ENCODE data around the gene DMRT2. TPM values are rescaled to one million over a fixed set of nuclear protein-coding genes. Genes with fewer than 3 reads are reported as not detected.

The DMRT2 gene
- total and polyA plus RNA-seq, 2 donors (not counting 3 experiments of a cell fraction or from before 2014, with no cell fraction given) = not detected

DNA sequence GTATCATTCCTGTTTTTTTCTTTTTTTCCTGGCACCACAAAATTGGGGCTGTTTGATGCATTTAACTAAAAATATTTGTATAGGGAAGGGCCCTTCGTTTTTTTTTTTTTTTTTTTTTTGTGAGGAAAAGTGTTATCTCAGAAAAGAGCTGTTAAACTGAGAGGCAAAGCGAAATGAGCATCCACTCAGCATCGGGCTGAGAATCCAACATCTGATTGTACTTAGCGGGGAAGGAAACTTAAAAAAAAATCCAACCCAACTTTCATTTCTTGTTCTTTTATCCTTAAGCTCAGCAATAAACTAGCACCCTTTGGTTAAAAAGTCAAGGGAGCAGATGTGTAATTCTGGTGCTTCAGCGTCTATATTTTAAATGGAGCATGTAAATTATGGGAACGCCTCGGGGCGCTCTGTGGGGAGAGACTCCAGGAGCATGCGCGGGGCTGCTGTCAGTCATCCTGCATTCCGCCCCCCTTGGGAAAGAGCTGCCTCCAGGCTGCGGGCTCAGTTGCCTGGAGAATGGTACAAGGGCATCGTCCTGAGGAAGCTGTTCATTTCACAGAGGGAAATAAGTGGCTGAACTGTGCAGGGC, 33.3 kb downstream of the DMRT2 start:
- TF ChIP-seq EZH2 (IDR thresholded peaks at IDR 0.05; ENCODE audit: borderline replicate concordance, low read depth, low read length, severe bottlenecking) = no peak
- TF ChIP-seq GATA2 (IDR thresholded peaks at IDR 0.05; ENCODE audit: insufficient read depth, insufficient read length, low read depth, low read length) = no peak
- TF ChIP-seq JUN (IDR thresholded peaks at IDR 0.05; ENCODE audit: borderline replicate concordance, insufficient read depth, insufficient read length, low read depth) = no peak
- TF ChIP-seq FOS (IDR thresholded peaks at IDR 0.05; ENCODE audit: borderline replicate concordance, insufficient read depth, low read length) = no peak
- TF ChIP-seq, protein P1, sequence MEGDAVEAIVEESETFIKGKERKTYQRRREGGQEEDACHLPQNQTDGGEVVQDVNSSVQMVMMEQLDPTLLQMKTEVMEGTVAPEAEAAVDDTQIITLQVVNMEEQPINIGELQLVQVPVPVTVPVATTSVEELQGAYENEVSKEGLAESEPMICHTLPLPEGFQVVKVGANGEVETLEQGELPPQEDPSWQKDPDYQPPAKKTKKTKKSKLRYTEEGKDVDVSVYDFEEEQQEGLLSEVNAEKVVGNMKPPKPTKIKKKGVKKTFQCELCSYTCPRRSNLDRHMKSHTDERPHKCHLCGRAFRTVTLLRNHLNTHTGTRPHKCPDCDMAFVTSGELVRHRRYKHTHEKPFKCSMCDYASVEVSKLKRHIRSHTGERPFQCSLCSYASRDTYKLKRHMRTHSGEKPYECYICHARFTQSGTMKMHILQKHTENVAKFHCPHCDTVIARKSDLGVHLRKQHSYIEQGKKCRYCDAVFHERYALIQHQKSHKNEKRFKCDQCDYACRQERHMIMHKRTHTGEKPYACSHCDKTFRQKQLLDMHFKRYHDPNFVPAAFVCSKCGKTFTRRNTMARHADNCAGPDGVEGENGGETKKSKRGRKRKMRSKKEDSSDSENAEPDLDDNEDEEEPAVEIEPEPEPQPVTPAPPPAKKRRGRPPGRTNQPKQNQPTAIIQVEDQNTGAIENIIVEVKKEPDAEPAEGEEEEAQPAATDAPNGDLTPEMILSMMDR (IDR thresholded peaks at IDR 0.05; ENCODE audit: extremely low read depth in 1 of 2, insufficient read depth in 1 of 2, low read depth in 1 of 2, low read length in 2 of 2) = no peak
- H3K27ac ChIP-seq (ENCODE audit: insufficient read depth, low read depth, low read length) = no peak overlapping the region
- H3K9ac ChIP-seq (replicated peaks; ENCODE audit: extremely low read depth, insufficient read depth, low read length) = no peak overlapping the region
- H3K4me3 ChIP-seq (replicated peaks in 1 of 3; ENCODE audit: insufficient read depth in 1 of 3, low read depth in 1 of 3, low read length in 3 of 3) = no peak overlapping the region
- FAIRE-seq (no peak), DNase-seq (ENCODE audit: low read depth, low spot score) (no peak)
- no peaks in the 10 kb centered on the region for H3K79me2 ChIP-seq (ENCODE audit: control insufficient read depth, insufficient read depth, low read length)
- ChIA-PET CTCF (no interaction called here), POLR2A (no interaction called here)
- H3K36me3 ChIP-seq (ENCODE audit: control insufficient read depth in 2 of 2, extremely low read depth in 1 of 2, insufficient read depth in 2 of 2, low read length in 2 of 2) = no peaks in the 10 kb centered on the region
- intact Hi-C loops (cut with micrococcal nuclease) (no loop called here), dilution Hi-C loops (cut with MboI; ENCODE audit: extremely low pct_ligation_motif_present, low sequenced_read_pairs) (no loop called here)
- H3K9me1 ChIP-seq (replicated peaks; ENCODE audit: control insufficient read depth, extremely low read depth, insufficient read depth, low read length) = no peaks in the 10 kb centered on the region
- H3K4me2 ChIP-seq (ENCODE audit: insufficient read depth, low read length) = no peak overlapping the region
- no peaks in the 10 kb centered on the region for H3K27me3 ChIP-seq (ENCODE audit: control insufficient read depth in 2 of 2, insufficient read depth in 2 of 2, low read length in 2 of 2)
- no peaks in the 10 kb centered on the region for H4K20me1 ChIP-seq (replicated peaks; ENCODE audit: control insufficient read depth, extremely low read depth, insufficient read depth, low read length)
- no peaks in the 10 kb centered on the region for H3K4me1 ChIP-seq (ENCODE audit: control insufficient read depth, extremely low read depth, insufficient read depth, low read length)
- H2AFZ ChIP-seq (ENCODE audit: low read depth, low read length) = no peak overlapping the region
- H3K9me3 ChIP-seq (replicated peaks; ENCODE audit: control insufficient read depth, insufficient read depth, low read length) = no peaks in the 10 kb centered on the region
- BruUV-seq (replicated peaks) = no TSS peak

DNA sequence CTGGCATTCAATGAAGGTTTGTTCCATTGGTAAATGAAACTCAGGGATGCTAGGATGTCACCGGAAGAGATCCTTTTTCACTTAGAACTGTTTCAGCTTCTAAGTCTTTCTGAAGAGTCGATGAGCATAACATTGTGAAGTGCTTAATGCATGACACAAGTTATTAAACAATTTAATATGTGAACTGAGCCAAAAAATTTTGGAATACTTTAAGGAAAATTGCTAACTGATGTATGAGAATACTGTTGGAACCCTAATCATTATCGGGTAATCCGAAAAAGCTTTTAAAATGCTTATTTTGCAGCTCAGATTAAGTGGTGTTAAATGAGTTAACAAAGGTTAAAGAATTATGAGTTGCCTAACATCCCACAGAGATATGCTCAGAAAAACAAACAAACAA, 34.9 kb downstream of the DMRT2 start:
- TF ChIP-seq, protein P2, sequence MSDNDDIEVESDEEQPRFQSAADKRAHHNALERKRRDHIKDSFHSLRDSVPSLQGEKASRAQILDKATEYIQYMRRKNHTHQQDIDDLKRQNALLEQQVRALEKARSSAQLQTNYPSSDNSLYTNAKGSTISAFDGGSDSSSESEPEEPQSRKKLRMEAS (IDR thresholded peaks at IDR 0.05; ENCODE audit: insufficient read depth, insufficient read length) = no peak
- TF ChIP-seq POLR2AphosphoS5 (IDR thresholded peaks at IDR 0.05; ENCODE audit: insufficient read depth, low read depth, low read length) (no peak), GATA2 (IDR thresholded peaks at IDR 0.05; ENCODE audit: insufficient read depth, insufficient read length, low read depth, low read length) (no peak), JUN (IDR thresholded peaks at IDR 0.05; ENCODE audit: borderline replicate concordance, insufficient read depth, insufficient read length, low read depth) (no peak), MYC (IDR thresholded peaks at IDR 0.05; ENCODE audit: low read depth, low read length) (no peak), EZH2 (IDR thresholded peaks at IDR 0.05; ENCODE audit: borderline replicate concordance, low read depth, low read length, severe bottlenecking) (no peak), POLR2A (IDR thresholded peaks at IDR 0.05; ENCODE audit: low read depth, low read length) (no peak), FOS (IDR thresholded peaks at IDR 0.05; ENCODE audit: borderline replicate concordance, insufficient read depth, low read length) (no peak)
- TF ChIP-seq, protein P1 (IDR thresholded peaks at IDR 0.05; ENCODE audit: extremely low read depth in 1 of 2, insufficient read depth in 1 of 2, low read depth in 1 of 2, low read length in 2 of 2) = no peak
- H3K4me2 ChIP-seq (ENCODE audit: insufficient read depth, low read length) = no peak overlapping the region
- FAIRE-seq (no peak), DNase-seq (ENCODE audit: low read depth, low spot score) (no peak)
- H3K79me2 ChIP-seq (ENCODE audit: control insufficient read depth, insufficient read depth, low read length) = no peaks in the 10 kb centered on the region
- BruUV-seq (replicated peaks) = no TSS peak
- intact Hi-C loops (cut with micrococcal nuclease) = no loop called here
- ChIA-PET POLR2A (no interaction called here), CTCF (no interaction called here)
- no peak overlapping the region for H2AFZ ChIP-seq (ENCODE audit: low read depth, low read length)
- H3K27ac ChIP-seq (ENCODE audit: insufficient read depth, low read depth, low read length) = no peak overlapping the region
- dilution Hi-C loops (cut with MboI; ENCODE audit: extremely low pct_ligation_motif_present, low sequenced_read_pairs) = no loop called here
- no peaks in the 10 kb centered on the region for H3K4me1 ChIP-seq (ENCODE audit: control insufficient read depth, extremely low read depth, insufficient read depth, low read length)
- no peaks in the 10 kb centered on the region for H3K9me3 ChIP-seq (replicated peaks; ENCODE audit: control insufficient read depth, insufficient read depth, low read length)
- no peak overlapping the region for H3K9ac ChIP-seq (replicated peaks; ENCODE audit: extremely low read depth, insufficient read depth, low read length)
- no peaks in the 10 kb centered on the region for H3K36me3 ChIP-seq (ENCODE audit: control insufficient read depth in 2 of 2, extremely low read depth in 1 of 2, insufficient read depth in 2 of 2, low read length in 2 of 2)
- no peaks in the 10 kb centered on the region for H3K9me1 ChIP-seq (replicated peaks; ENCODE audit: control insufficient read depth, extremely low read depth, insufficient read depth, low read length)
- H4K20me1 ChIP-seq (replicated peaks; ENCODE audit: control insufficient read depth, extremely low read depth, insufficient read depth, low read length) = no peaks in the 10 kb centered on the region
- H3K27me3 ChIP-seq (ENCODE audit: control insufficient read depth in 2 of 2, insufficient read depth in 2 of 2, low read length in 2 of 2) = no peaks in the 10 kb centered on the region
- no peak overlapping the region for H3K4me3 ChIP-seq (replicated peaks in 1 of 3; ENCODE audit: insufficient read depth in 1 of 3, low read depth in 1 of 3, low read length in 3 of 3)
